Nephron (organoid): ENCODE measurements around the gene CITED4.
"Not testable (repeated sequence)": the region's sequence is repeated elsewhere in the genome, so short reads cannot be mapped to it uniquely, and the experiment has no call there.

Experiments
- H3K27ac Mint-ChIP-seq, 3 experiments: 2 replicates each; pipeline ENCODE4 v1.8.0; 2020; ENCODE audit warnings: mixed read lengths in 3 of 3, mild to moderate bottlenecking in 2 of 3, moderate library complexity in 1 of 3
- H3K27me3 Mint-ChIP-seq: 2 replicates; pipeline ENCODE4 v1.8.0; 2021; ENCODE audit warnings: low read depth, mild to moderate bottlenecking, moderate library complexity, mixed read lengths
- H3K36me3 Mint-ChIP-seq: 2 replicates; pipeline ENCODE4 v1.8.0; 2020; ENCODE audit warnings: low read depth, mixed read lengths
- H3K4me1 Mint-ChIP-seq: 2 replicates; pipeline ENCODE4 v1.8.0; 2020; ENCODE audit warnings: mixed read lengths
- H3K4me3 Mint-ChIP-seq, 3 experiments: 2 replicates each; pipeline ENCODE4 v1.8.0; 2020; ENCODE audit warnings: mild to moderate bottlenecking in 3 of 3, mixed read lengths in 3 of 3, moderate library complexity in 2 of 3
- H3K9me3 Mint-ChIP-seq: 2 replicates; pipeline ENCODE4 v1.8.0; 2020; ENCODE audit warnings: mixed read lengths
- CTCF ChIP-seq, 3 experiments: fragments of 200-600 bp; sonication (generic); IDR thresholded peaks; one replicate each; pipeline ENCODE4 v1.5.0; 2021; ENCODE audit warnings: antibody characterized with exemption in 3 of 3; ENCODE audit not compliant: unreplicated experiment in 3 of 3

The CITED4 gene

DNA sequence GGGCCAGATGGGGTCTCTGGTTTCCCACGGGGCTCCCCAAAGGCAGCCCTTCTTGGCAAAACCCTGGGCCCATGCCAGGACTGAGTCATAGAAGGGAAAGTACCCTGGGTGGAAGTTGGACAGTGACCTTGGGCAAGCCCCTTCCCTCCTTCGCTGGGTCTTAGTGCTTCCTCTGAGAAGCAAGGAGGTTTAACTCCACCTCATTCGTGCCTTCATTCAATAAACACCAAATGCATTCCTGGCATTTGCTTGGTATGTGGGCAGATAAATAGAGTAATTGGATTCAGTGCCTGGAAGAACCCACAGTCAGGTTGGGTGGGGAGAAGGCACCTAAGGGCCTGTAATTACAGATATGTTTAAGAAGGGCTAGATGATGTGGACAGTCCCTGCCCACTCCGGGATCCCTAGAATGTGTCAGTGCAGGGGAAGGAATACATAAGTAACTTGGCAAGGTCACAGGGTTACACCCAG lies 36.3 kb upstream of the CITED4 start:
- Mint-ChIP-seq H3K4me3 (no peak overlapping the region), H3K36me3 (no peaks in the 10 kb centered on the region), H3K9me3 (peaks cover 17% of the 10 kb centered on the region), H3K4me1 (no peaks in the 10 kb centered on the region), H3K27ac (no peak overlapping the region), H3K27me3 (peaks cover 14% of the 10 kb centered on the region)
- TF ChIP-seq CTCF (IDR thresholded peaks at IDR 0.05; ENCODE audit: unreplicated experiment in 3 of 3), result no peak

- Mint-ChIP-seq H3K27me3 (peaks cover 22% of the 10 kb centered on the region), H3K4me1 (no peaks in the 10 kb centered on the region), H3K4me3 (no peak overlapping the region), H3K36me3 (no peaks in the 10 kb centered on the region), H3K9me3 (peaks cover 23% of the 10 kb centered on the region), H3K27ac (no peak overlapping the region)
- TF ChIP-seq CTCF (IDR thresholded peaks at IDR 0.05; ENCODE audit: unreplicated experiment in 3 of 3), result no peak
These were observed 35.4 kb upstream of the CITED4 start for GRCh38 chr1:40897513-40897912.

DNA sequence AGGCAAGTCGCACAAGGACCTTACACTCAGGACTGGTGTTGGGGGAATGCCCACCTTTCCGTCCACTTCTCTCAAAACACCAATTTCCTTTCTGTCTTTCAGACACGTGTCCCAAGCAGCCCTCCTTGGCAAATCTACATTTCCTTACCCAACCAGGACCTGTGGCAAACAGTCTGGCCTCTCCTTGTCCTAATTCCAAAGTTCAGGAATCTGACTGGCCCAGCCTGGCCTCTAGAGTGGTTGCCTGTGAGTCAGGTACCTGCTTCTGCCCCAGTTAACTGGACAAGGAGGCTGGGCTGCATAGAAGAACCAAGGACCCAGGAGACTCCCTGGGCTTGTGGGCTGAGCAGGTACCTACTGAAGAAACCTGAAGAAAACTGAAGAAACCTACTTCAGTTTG lies 34.3 kb upstream of the CITED4 start:
- no peak overlapping the region for H3K4me3 Mint-ChIP-seq
- TF ChIP-seq CTCF (IDR thresholded peaks at IDR 0.05; ENCODE audit: unreplicated experiment in 3 of 3), result no peak
- H3K9me3 Mint-ChIP-seq, result peaks cover 23% of the 10 kb centered on the region
- no peak overlapping the region for H3K27ac Mint-ChIP-seq
- no peaks in the 10 kb centered on the region for H3K36me3 Mint-ChIP-seq
- H3K4me1 Mint-ChIP-seq, result no peaks in the 10 kb centered on the region
- peaks cover 23% of the 10 kb centered on the region for H3K27me3 Mint-ChIP-seq

DNA sequence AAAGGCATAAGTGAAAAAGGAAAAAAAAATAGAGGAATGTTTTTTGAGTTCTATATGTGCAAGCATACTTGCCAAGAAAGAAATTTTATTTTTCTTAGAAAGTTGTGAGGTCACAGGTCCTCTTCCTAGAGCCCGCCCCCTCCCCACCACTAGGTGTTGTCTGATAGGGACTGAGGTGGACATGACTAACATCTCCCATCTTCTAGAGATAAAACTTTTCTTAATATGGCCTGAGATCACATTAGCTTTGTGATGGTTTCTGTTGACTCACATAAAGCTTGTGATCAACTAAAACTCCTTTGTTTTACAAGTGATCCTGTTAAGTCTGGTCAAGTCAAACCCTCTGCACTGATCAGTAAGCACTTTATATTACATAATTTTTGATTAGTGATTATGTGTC lies 33.4 kb upstream of the CITED4 start:
- Mint-ChIP-seq H3K27me3 (peaks cover 24% of the 10 kb centered on the region), H3K4me3 (no peak overlapping the region), H3K9me3 (peaks cover 23% of the 10 kb centered on the region), H3K4me1 (no peaks in the 10 kb centered on the region), H3K27ac (no peak overlapping the region), H3K36me3 (no peaks in the 10 kb centered on the region)
- no peak for TF ChIP-seq CTCF (IDR thresholded peaks at IDR 0.05; ENCODE audit: unreplicated experiment in 3 of 3)

- H3K27me3 Mint-ChIP-seq, result peaks cover 18% of the 10 kb centered on the region
- H3K9me3 Mint-ChIP-seq, result peaks cover 23% of the 10 kb centered on the region
- H3K27ac Mint-ChIP-seq, H3K4me3 Mint-ChIP-seq, H3K4me1 Mint-ChIP-seq, H3K36me3 Mint-ChIP-seq: not testable (repeated sequence)
These were observed 32.7 kb upstream of the CITED4 start for GRCh38 chr1:40894858-40895257.

GRCh38 chr1:40894455-40894854 lies 32.3 kb upstream of the CITED4 start:
- no peak for TF ChIP-seq CTCF (IDR thresholded peaks at IDR 0.05; ENCODE audit: unreplicated experiment in 3 of 3)
- Mint-ChIP-seq H3K4me3 (no peak overlapping the region), H3K36me3 (no peaks in the 10 kb centered on the region), H3K4me1 (no peaks in the 10 kb centered on the region), H3K27ac (no peak overlapping the region), H3K9me3 (peaks cover 23% of the 10 kb centered on the region), H3K27me3 (peaks cover 15% of the 10 kb centered on the region)
